ENCODE results near the gene DMWD. TPM values are rescaled to one million over a fixed set of nuclear protein-coding genes. Genes with fewer than 3 reads are reported as not detected.

The DMWD gene
- total and polyA plus RNA-seq, 2 of the 13 experiments (the other 11 are each of a cell fraction or from before 2014, with no cell fraction given) = 10.3 to 14.9 TPM

DNA sequence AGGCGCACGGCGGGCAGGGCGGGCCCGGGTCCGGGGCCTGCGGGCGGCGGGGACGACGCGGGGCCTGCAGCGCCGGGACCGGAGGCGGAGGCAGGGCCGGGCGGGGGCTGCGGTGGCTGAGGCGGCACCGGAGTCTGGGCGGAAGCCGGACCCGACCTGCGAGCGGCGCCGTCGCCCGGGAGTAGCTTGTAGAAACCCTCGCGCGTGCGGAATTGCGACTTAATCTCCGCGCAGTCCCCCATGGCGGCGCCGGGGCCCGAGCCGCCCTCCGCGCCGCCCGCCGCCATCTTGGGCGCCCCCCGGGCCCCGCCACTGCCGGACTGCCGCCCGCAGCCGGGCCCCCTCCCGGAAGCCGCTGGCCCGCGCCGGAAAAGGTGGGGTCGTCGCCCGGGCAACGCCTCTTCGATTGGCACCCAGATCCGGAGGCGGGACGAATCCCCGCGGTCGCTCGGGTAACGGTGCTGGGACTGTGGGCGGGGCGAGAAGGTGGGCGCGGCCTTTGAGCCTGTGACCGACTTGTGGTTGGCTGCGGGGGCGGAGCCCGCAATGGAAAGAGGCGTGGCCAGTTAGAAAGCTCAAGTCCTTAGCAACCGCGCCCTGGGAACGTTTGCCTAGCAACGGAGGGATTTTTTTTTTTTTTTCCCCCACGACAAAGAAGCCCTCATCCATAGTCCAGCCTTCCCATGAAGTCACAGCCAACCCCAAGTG, at the start of gene DMWD (continued):
- TF ChIP-seq ZNF24 (IDR thresholded peaks at IDR 0.05) (no peak), ZNF326 (CRISPR knock-in tag; IDR thresholded peaks at IDR 0.05; ENCODE audit: borderline replicate concordance) (no peak), SATB2 (CRISPR knock-in tag; IDR thresholded peaks at IDR 0.05) (no peak), ZSCAN25 (CRISPR knock-in tag; IDR thresholded peaks at IDR 0.05) (no peak), HNF1A (IDR thresholded peaks at IDR 0.05; ENCODE audit: low read depth) (no peak), HNF1A (CRISPR knock-in tag; IDR thresholded peaks at IDR 0.05; ENCODE audit: borderline replicate concordance) (0 out of 2 replicates have a peak, but pooled peaks have one; percentile 21), ZNF703 (CRISPR knock-in tag; IDR thresholded peaks at IDR 0.05; ENCODE audit: borderline replicate concordance) (no peak), ZNF775 (CRISPR knock-in tag; IDR thresholded peaks at IDR 0.05; ENCODE audit: borderline replicate concordance) (no peak), ZIK1 (CRISPR knock-in tag; IDR thresholded peaks at IDR 0.05; ENCODE audit: borderline replicate concordance, low read depth) (no peak), ZBTB3 (CRISPR knock-in tag; IDR thresholded peaks at IDR 0.05; ENCODE audit: borderline replicate concordance, low read depth) (no peak), ZNF572 (CRISPR knock-in tag; IDR thresholded peaks at IDR 0.05) (no peak), NR2F1 (CRISPR knock-in tag; IDR thresholded peaks at IDR 0.05) (no peak), ZNF839 (CRISPR knock-in tag; IDR thresholded peaks at IDR 0.05; ENCODE audit: borderline replicate concordance) (no peak)
- TF ChIP-seq, protein P1, sequence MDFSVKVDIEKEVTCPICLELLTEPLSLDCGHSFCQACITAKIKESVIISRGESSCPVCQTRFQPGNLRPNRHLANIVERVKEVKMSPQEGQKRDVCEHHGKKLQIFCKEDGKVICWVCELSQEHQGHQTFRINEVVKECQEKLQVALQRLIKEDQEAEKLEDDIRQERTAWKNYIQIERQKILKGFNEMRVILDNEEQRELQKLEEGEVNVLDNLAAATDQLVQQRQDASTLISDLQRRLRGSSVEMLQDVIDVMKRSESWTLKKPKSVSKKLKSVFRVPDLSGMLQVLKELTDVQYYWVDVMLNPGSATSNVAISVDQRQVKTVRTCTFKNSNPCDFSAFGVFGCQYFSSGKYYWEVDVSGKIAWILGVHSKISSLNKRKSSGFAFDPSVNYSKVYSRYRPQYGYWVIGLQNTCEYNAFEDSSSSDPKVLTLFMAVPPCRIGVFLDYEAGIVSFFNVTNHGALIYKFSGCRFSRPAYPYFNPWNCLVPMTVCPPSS (IDR thresholded peaks at IDR 0.05) = no peak
- TF ChIP-seq, protein P2, sequence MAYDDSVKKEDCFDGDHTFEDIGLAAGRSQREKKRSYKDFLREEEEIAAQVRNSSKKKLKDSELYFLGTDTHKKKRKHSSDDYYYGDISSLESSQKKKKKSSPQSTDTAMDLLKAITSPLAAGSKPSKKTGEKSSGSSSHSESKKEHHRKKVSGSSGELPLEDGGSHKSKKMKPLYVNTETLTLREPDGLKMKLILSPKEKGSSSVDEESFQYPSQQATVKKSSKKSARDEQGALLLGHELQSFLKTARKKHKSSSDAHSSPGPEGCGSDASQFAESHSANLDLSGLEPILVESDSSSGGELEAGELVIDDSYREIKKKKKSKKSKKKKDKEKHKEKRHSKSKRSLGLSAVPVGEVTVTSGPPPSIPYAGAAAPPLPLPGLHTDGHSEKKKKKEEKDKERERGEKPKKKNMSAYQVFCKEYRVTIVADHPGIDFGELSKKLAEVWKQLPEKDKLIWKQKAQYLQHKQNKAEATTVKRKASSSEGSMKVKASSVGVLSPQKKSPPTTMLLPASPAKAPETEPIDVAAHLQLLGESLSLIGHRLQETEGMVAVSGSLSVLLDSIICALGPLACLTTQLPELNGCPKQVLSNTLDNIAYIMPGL (CRISPR knock-in tag; IDR thresholded peaks at IDR 0.05; ENCODE audit: borderline replicate concordance in 1 of 2, low read depth in 1 of 2) = 0 out of 4 replicates have a peak, but pooled peaks have one; percentile 22 to 32
- TF ChIP-seq, protein P3, sequence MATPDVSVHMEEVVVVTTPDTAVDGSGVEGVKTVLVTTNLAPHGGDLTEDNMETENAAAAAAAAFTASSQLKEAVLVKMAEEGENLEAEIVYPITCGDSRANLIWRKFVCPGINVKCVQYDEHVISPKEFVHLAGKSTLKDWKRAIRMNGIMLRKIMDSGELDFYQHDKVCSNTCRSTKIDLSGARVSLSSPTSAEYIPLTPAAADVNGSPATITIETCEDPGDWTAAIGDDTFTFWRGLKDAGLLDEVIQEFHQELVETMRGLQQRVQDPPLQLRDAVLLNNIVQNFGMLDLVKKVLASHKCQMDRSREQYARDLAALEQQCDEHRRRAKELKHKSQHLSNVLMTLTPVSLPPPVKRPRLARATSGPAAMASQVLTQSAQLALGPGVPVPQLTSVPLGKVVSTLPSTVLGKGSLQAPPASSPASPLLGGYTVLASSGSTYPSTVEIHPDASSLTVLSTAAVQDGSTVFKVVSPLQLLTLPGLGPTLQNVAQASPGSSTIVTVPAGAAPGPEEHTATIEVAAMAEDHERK (CRISPR knock-in tag; IDR thresholded peaks at IDR 0.05; ENCODE audit: low read depth) = no peak
- TF ChIP-seq, protein P4, sequence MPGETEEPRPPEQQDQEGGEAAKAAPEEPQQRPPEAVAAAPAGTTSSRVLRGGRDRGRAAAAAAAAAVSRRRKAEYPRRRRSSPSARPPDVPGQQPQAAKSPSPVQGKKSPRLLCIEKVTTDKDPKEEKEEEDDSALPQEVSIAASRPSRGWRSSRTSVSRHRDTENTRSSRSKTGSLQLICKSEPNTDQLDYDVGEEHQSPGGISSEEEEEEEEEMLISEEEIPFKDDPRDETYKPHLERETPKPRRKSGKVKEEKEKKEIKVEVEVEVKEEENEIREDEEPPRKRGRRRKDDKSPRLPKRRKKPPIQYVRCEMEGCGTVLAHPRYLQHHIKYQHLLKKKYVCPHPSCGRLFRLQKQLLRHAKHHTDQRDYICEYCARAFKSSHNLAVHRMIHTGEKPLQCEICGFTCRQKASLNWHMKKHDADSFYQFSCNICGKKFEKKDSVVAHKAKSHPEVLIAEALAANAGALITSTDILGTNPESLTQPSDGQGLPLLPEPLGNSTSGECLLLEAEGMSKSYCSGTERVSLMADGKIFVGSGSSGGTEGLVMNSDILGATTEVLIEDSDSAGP (CRISPR knock-in tag; IDR thresholded peaks at IDR 0.05; ENCODE audit: borderline replicate concordance) = no peak
